BLaER1 (cell line): ENCODE data around the gene ETV3L.

ENCODE experiments used
- H3K27ac ChIP-seq: shearing (Covaris generic); formaldehyde crosslinking; 2 replicates; pipeline ENCODE4 v1.8.1; 2022
- H3K27me3 ChIP-seq: shearing (Covaris generic); formaldehyde crosslinking; 2 replicates; pipeline ENCODE4 v1.8.1; 2022
- H3K36me3 ChIP-seq: shearing (Covaris generic); formaldehyde crosslinking; 2 replicates; pipeline ENCODE4 v1.8.1; 2022
- H3K4me1 ChIP-seq: shearing (Covaris generic); formaldehyde crosslinking; 2 replicates; pipeline ENCODE4 v1.8.1; 2022
- H3K4me2 ChIP-seq: shearing (Covaris generic); formaldehyde crosslinking; 2 replicates; pipeline ENCODE4 v1.8.1; 2022
- H3K4me3 ChIP-seq: shearing (Covaris generic); formaldehyde crosslinking; 2 replicates; pipeline ENCODE4 v1.8.1; 2022
- H3K9ac ChIP-seq: shearing (Covaris generic); formaldehyde crosslinking; 2 replicates; pipeline ENCODE4 v1.8.1; 2022
- H3K9me3 ChIP-seq: shearing (Covaris generic); formaldehyde crosslinking; 2 replicates; pipeline ENCODE4 v1.8.1; 2022
- H4K20me1 ChIP-seq: shearing (Covaris generic); formaldehyde crosslinking; 2 replicates; pipeline ENCODE4 v1.8.1; 2022
- Cebpa-rat ChIP-seq: shearing (Covaris generic); IDR thresholded peaks from 2 replicates; pipeline ENCODE4 v1.8.1; 2022

The ETV3L gene

GRCh38 chr1:157132616-157133167 is 33.1 kb upstream of the ETV3L start:
- H3K4me1 ChIP-seq, result peaks cover 54% of the 10 kb centered on the region
- no peaks in the 10 kb centered on the region for H3K27me3 ChIP-seq
- H4K20me1 ChIP-seq, result peaks cover 60% of the 10 kb centered on the region
- TF ChIP-seq Cebpa-rat, result no peak
- H3K9ac ChIP-seq, result no peak overlapping the region
- no peak overlapping the region for H3K27ac ChIP-seq
- H3K36me3 ChIP-seq, result peaks cover 85% of the 10 kb centered on the region
- H3K4me2 ChIP-seq, result peak overlapping the region; percentile 63; the same call in 1 of the 2 replicates
- H3K4me3 ChIP-seq, result no peak overlapping the region
- no peaks in the 10 kb centered on the region for H3K9me3 ChIP-seq

DNA sequence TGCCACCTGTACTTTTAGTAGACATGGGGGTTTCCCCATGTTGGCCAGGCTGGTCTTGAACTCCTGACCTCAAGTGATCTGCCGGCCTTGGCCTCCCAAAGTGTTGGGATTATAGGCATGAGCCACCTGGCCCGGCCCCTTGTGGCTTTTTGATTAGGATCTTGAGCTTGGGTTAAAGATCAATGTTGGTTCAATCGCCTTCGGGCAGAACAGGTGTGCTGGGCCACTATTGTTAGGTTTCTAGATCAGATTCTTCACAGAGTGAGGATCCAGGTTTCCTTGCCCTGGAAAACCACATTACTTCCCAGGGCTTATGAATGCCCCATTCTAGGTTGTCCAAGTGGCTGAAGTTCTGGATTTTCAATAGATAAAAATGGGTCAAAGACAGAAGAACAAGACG is 32.5 kb upstream of the ETV3L start:
- no peak overlapping the region for H3K27ac ChIP-seq
- peaks cover 90% of the 10 kb centered on the region for H3K36me3 ChIP-seq
- H3K27me3 ChIP-seq, result no peaks in the 10 kb centered on the region
- TF ChIP-seq Cebpa-rat, result no peak
- no peaks in the 10 kb centered on the region for H3K9me3 ChIP-seq
- peaks cover 52% of the 10 kb centered on the region for H3K4me1 ChIP-seq
- no peak overlapping the region for H3K4me2 ChIP-seq
- no peak overlapping the region for H3K9ac ChIP-seq
- H4K20me1 ChIP-seq, result peaks cover 54% of the 10 kb centered on the region
- no peak overlapping the region for H3K4me3 ChIP-seq

GRCh38 chr1:157131281-157131680 is 31.7 kb upstream of the ETV3L start:
- no peak overlapping the region for H3K27ac ChIP-seq
- H3K4me1 ChIP-seq, result peaks cover 44% of the 10 kb centered on the region
- peaks cover 46% of the 10 kb centered on the region for H4K20me1 ChIP-seq
- no peaks in the 10 kb centered on the region for H3K27me3 ChIP-seq
- H3K4me2 ChIP-seq, result no peak overlapping the region
- peaks cover 98% of the 10 kb centered on the region for H3K36me3 ChIP-seq
- no peaks in the 10 kb centered on the region for H3K9me3 ChIP-seq
- no peak overlapping the region for H3K4me3 ChIP-seq
- TF ChIP-seq Cebpa-rat, result no peak
- no peak overlapping the region for H3K9ac ChIP-seq

GRCh38 chr1:157124855-157125254 is 25.2 kb upstream of the ETV3L start:
- Histone ChIP-seq H3K9ac (no peak overlapping the region), H3K36me3 (peaks cover 77% of the 10 kb centered on the region), H3K27ac (no peak overlapping the region), H3K4me2 (0 out of 2 replicates have a peak overlapping the region, but pooled peaks have one; percentile 14), H3K9me3 (no peaks in the 10 kb centered on the region), H4K20me1 (peaks cover 40% of the 10 kb centered on the region), H3K4me3 (no peak overlapping the region), H3K27me3 (no peaks in the 10 kb centered on the region), H3K4me1 (peaks cover 19% of the 10 kb centered on the region)
- no peak for TF ChIP-seq Cebpa-rat

- no peak overlapping the region for H3K4me3 ChIP-seq
Measured at GRCh38 chr1:157119448-157119847, 19.8 kb upstream of the ETV3L start.

GRCh38 chr1:157119008-157119407 is 19.4 kb upstream of the ETV3L start:
- peaks cover 22% of the 10 kb centered on the region for H3K36me3 ChIP-seq
- H3K4me2 ChIP-seq, result no peak overlapping the region
- no peak overlapping the region for H3K27ac ChIP-seq
- no peak overlapping the region for H3K4me3 ChIP-seq
- peaks cover 28% of the 10 kb centered on the region for H4K20me1 ChIP-seq
- no peak for TF ChIP-seq Cebpa-rat
- no peaks in the 10 kb centered on the region for H3K9me3 ChIP-seq
- H3K4me1 ChIP-seq, result peaks cover 19% of the 10 kb centered on the region
- H3K9ac ChIP-seq, result no peak overlapping the region
- no peaks in the 10 kb centered on the region for H3K27me3 ChIP-seq

More at GRCh38 chr1:157119448-157119847, 19.8 kb upstream of the ETV3L start:
- H3K9ac ChIP-seq, result no peak overlapping the region
- H3K4me1 ChIP-seq, result peaks cover 23% of the 10 kb centered on the region
- no peak overlapping the region for H3K27ac ChIP-seq
- H3K36me3 ChIP-seq, result peaks cover 26% of the 10 kb centered on the region
- H3K4me2 ChIP-seq, result no peak overlapping the region
- no peaks in the 10 kb centered on the region for H3K9me3 ChIP-seq
- peaks cover 33% of the 10 kb centered on the region for H4K20me1 ChIP-seq
- no peaks in the 10 kb centered on the region for H3K27me3 ChIP-seq
- TF ChIP-seq Cebpa-rat, result no peak

GRCh38 chr1:157117527-157118057 is 18.0 kb upstream of the ETV3L start:
- Histone ChIP-seq H3K4me1 (peaks cover 25% of the 10 kb centered on the region), H3K27ac (peak overlapping the region; percentile 38; the same call in 1 of the 2 replicates), H4K20me1 (peaks cover 14% of the 10 kb centered on the region; the same call in 1 of the 2 replicates), H3K9ac (no peak overlapping the region), H3K4me2 (peak overlapping the region; percentile 53), H3K4me3 (no peak overlapping the region), H3K9me3 (no peaks in the 10 kb centered on the region), H3K36me3 (peaks cover 8% of the 10 kb centered on the region), H3K27me3 (no peaks in the 10 kb centered on the region)
- no peak for TF ChIP-seq Cebpa-rat

DNA sequence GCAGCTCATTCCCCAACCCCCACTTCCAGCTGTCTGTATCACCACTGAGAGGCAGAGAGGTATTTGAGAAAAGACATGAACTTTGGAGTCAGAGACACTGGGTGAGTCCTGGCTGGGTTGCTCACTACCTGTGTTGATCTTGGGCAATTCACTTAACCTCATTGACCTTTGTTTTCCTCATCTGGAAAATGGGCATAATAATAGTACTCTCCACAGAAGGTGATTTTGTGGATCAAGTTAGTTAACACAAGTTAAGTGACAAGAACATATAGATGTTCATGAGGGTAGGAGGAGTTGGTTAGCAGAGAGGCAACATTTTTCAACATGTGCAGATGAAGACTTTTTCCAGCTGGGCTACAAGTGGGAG is 17.1 kb upstream of the ETV3L start:
- no peak overlapping the region for H3K4me2 ChIP-seq

GRCh38 chr1:157115851-157116736 is 16.5 kb upstream of the ETV3L start:
- no peak overlapping the region for H3K27ac ChIP-seq
- no peak for TF ChIP-seq Cebpa-rat
- peaks cover 30% of the 10 kb centered on the region for H3K4me1 ChIP-seq
- no peaks in the 10 kb centered on the region for H4K20me1 ChIP-seq
- H3K9ac ChIP-seq, result no peak overlapping the region
- no peak overlapping the region for H3K4me2 ChIP-seq
- H3K4me3 ChIP-seq, result no peak overlapping the region
- no peaks in the 10 kb centered on the region for H3K36me3 ChIP-seq
- H3K27me3 ChIP-seq, result no peaks in the 10 kb centered on the region
- no peaks in the 10 kb centered on the region for H3K9me3 ChIP-seq

More for the DNA sequence above, 17.1 kb upstream of the ETV3L start:
- no peak for TF ChIP-seq Cebpa-rat
- Histone ChIP-seq H3K9ac (no peak overlapping the region), H3K4me1 (peaks cover 28% of the 10 kb centered on the region), H3K9me3 (no peaks in the 10 kb centered on the region), H3K27me3 (no peaks in the 10 kb centered on the region), H3K4me3 (no peak overlapping the region), H4K20me1 (peaks cover 5% of the 10 kb centered on the region; the same call in 1 of the 2 replicates), H3K36me3 (no peaks in the 10 kb centered on the region), H3K27ac (no peak overlapping the region)

DNA sequence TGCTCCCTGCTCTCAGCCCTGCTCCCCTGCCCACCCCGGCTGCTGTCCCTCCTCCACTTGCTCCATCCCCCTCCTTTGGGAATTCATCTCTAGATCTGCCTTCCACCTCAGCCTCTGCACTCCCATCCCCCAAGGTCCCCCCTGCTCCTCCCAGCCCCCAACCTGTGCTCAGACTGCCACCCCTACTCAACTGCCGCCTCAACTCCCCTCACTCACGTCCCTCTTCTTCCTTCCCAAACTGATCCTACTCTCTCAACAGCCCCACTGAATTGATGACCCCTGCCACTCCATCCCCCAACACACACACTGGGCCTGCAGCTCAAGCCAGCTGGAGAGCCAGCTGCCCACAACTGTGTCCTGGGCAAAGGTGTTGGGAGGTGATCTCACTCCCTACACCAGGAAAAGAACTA is 15.8 kb upstream of the ETV3L start:
- Histone ChIP-seq H3K4me1 (peaks cover 37% of the 10 kb centered on the region), H3K27me3 (no peaks in the 10 kb centered on the region), H3K9me3 (no peaks in the 10 kb centered on the region), H4K20me1 (no peaks in the 10 kb centered on the region), H3K4me3 (no peak overlapping the region), H3K4me2 (no peak overlapping the region), H3K27ac (no peak overlapping the region), H3K9ac (no peak overlapping the region), H3K36me3 (no peaks in the 10 kb centered on the region)
- TF ChIP-seq Cebpa-rat, result no peak
